Measurements from ENCODE around the gene MSTO1. TPM values are rescaled to one million over a fixed set of nuclear protein-coding genes. Genes with fewer than 3 reads are reported as not detected.
"Not testable (repeated sequence)": the region's sequence is repeated elsewhere in the genome, so short reads cannot be mapped to it uniquely, and the experiment has no call there.

Gene MSTO1
- total and polyA plus RNA-seq, 2 experiments from 2014 or later: 37.8 to 70.5 TPM

DNA sequence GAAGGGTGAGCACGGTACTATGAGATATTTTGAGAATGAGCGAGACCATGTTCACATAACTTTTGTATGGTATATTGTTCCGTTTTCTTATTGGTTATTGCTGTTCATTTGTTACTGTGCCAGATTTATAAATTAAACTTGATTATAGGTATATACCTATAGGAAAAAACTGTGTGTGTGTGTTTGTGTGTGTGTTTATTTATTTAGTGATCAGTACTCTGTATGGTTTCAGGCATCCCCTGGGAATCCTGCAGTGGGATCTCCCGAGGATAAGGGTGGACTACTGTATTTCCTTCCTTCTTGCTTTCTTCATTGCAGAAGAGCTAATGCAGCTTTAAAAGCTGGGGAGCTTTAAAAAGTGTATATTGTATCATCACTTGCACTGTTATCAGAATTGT, 39.4 kb upstream of the MSTO1 start:
- peak overlapping the region; percentile 39 for H3K27ac ChIP-seq
- no peak overlapping the region for H3K4me3 ChIP-seq
- no peaks in the 10 kb centered on the region for H3K9me3 ChIP-seq (ENCODE audit: low read depth)
- H3K36me3 ChIP-seq: no peaks in the 10 kb centered on the region
- TF ChIP-seq, protein P1, sequence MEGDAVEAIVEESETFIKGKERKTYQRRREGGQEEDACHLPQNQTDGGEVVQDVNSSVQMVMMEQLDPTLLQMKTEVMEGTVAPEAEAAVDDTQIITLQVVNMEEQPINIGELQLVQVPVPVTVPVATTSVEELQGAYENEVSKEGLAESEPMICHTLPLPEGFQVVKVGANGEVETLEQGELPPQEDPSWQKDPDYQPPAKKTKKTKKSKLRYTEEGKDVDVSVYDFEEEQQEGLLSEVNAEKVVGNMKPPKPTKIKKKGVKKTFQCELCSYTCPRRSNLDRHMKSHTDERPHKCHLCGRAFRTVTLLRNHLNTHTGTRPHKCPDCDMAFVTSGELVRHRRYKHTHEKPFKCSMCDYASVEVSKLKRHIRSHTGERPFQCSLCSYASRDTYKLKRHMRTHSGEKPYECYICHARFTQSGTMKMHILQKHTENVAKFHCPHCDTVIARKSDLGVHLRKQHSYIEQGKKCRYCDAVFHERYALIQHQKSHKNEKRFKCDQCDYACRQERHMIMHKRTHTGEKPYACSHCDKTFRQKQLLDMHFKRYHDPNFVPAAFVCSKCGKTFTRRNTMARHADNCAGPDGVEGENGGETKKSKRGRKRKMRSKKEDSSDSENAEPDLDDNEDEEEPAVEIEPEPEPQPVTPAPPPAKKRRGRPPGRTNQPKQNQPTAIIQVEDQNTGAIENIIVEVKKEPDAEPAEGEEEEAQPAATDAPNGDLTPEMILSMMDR (IDR thresholded peaks at IDR 0.05; ENCODE audit: low read depth, low read length): no peak
- no peaks in the 10 kb centered on the region for H3K27me3 ChIP-seq
- H3K4me1 ChIP-seq (ENCODE audit: low read depth): peaks cover 9% of the 10 kb centered on the region
- peak in 1 of 2 donors; percentile 15 for DNase-seq (ENCODE audit: low read depth in 1 of 2, low spot score in 1 of 2)

- Histone ChIP-seq H3K27ac (no peak overlapping the region), H3K4me3 (no peak overlapping the region)
- TF ChIP-seq, protein P1 (IDR thresholded peaks at IDR 0.05; ENCODE audit: low read depth, low read length): no peak
Observed at GRCh38 chr1:155574077-155574476, 35.9 kb upstream of the MSTO1 start.

DNA sequence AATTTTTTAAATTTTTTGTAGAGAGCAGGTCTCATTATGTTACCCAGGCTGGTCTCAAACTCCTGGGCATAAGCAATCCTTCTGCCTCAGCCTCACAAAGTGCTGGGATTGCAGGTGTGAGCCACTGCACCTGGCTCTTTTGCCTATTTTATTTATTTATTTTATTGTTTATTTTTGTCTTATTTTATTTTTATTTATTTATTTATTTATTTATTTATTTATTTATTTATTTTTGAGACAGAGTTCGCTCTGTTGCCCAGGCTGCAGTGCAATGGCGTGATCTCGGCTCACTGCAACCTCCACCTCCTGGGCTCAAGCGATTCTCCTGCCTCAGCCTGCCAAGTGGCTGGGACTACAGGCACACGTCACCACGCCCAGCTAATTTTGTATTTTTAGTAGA, 34.4 kb upstream of the MSTO1 start:
- H3K9me3 ChIP-seq (ENCODE audit: low read depth); H3K4me1 ChIP-seq (ENCODE audit: low read depth); H3K27me3 ChIP-seq; DNase-seq (ENCODE audit: low read depth in 1 of 2, low spot score in 1 of 2); H3K4me3 ChIP-seq; H3K27ac ChIP-seq; H3K36me3 ChIP-seq: not testable (repeated sequence)

More at GRCh38 chr1:155574077-155574476, 35.9 kb upstream of the MSTO1 start:
- Histone ChIP-seq H3K9me3 (ENCODE audit: low read depth) (no peaks in the 10 kb centered on the region), H3K27me3 (no peaks in the 10 kb centered on the region), H3K36me3 (no peaks in the 10 kb centered on the region), H3K4me1 (ENCODE audit: low read depth) (peaks cover 9% of the 10 kb centered on the region)
- no peak for DNase-seq (ENCODE audit: low read depth in 1 of 2, low spot score in 1 of 2)

GRCh38 chr1:155583846-155584245, 26.2 kb upstream of the MSTO1 start:
- H3K36me3 ChIP-seq; DNase-seq (ENCODE audit: low read depth in 1 of 2, low spot score in 1 of 2); H3K27me3 ChIP-seq; H3K27ac ChIP-seq; H3K4me1 ChIP-seq (ENCODE audit: low read depth); H3K9me3 ChIP-seq (ENCODE audit: low read depth); H3K4me3 ChIP-seq: not testable (repeated sequence)

GRCh38 chr1:155589282-155589681, 20.7 kb upstream of the MSTO1 start:
- not testable (repeated sequence) for H3K9me3 ChIP-seq (ENCODE audit: low read depth); H3K4me3 ChIP-seq; H3K27me3 ChIP-seq; DNase-seq (ENCODE audit: low read depth in 1 of 2, low spot score in 1 of 2); H3K36me3 ChIP-seq; H3K4me1 ChIP-seq (ENCODE audit: low read depth); H3K27ac ChIP-seq

GRCh38 chr1:155590516-155591247, 19.3 kb upstream of the MSTO1 start:
- not testable (repeated sequence) for H3K36me3 ChIP-seq; H3K9me3 ChIP-seq (ENCODE audit: low read depth); H3K4me3 ChIP-seq; H3K27ac ChIP-seq; H3K4me1 ChIP-seq (ENCODE audit: low read depth); DNase-seq (ENCODE audit: low read depth in 1 of 2, low spot score in 1 of 2); H3K27me3 ChIP-seq

- Histone ChIP-seq H3K9me3 (ENCODE audit: low read depth) (no peaks in the 10 kb centered on the region), H3K4me3 (no peak overlapping the region), H3K4me1 (ENCODE audit: low read depth) (no peaks in the 10 kb centered on the region), H3K27ac (no peak overlapping the region), H3K36me3 (no peaks in the 10 kb centered on the region), H3K27me3 (no peaks in the 10 kb centered on the region)
- DNase-seq (ENCODE audit: low read depth in 1 of 2, low spot score in 1 of 2): peak; percentile 64 to 78
- TF ChIP-seq, protein P1 (IDR thresholded peaks at IDR 0.05; ENCODE audit: low read depth, low read length): peak; percentile 46
Observed at GRCh38 chr1:155591770-155592169, 18.2 kb upstream of the MSTO1 start.

GRCh38 chr1:155595877-155596474, 14.0 kb upstream of the MSTO1 start:
- not testable (repeated sequence) for H3K9me3 ChIP-seq (ENCODE audit: low read depth); H3K27ac ChIP-seq; H3K27me3 ChIP-seq; H3K36me3 ChIP-seq; H3K4me3 ChIP-seq; DNase-seq (ENCODE audit: low read depth in 1 of 2, low spot score in 1 of 2)
- H3K4me1 ChIP-seq (ENCODE audit: low read depth): peaks cover 12% of the 10 kb centered on the region

All from cardiac muscle cell (in vitro differentiated cells and primary cell).